Hematopoietic multipotent progenitor cell (in vitro differentiated cells): ENCODE measurements around the gene XRN2. TPM values are rescaled to one million over a fixed set of nuclear protein-coding genes. Genes with fewer than 3 reads are reported as not detected.
"Not testable (repeated sequence)": the region's sequence is repeated elsewhere in the genome, so short reads cannot be mapped to it uniquely, and the experiment has no call there.

Source experiments
- DNase-seq, 3 donors: peaks; one replicate each; pipeline ENCODE4 v3.0.0-alpha.2; 2011 to 2015; ENCODE audit warnings: low read depth in 2 of 3, low spot score in 2 of 3
- total RNA-seq: library from RNA; depleted of rRNA; stranded (reverse); fragments of >200 nt; gene quantifications from one replicate; pipeline ENCODE4 v1.2.3, GENCODE V29; 2012

Gene XRN2
- total RNA-seq, 1 donor, result 46.6 TPM

DNA sequence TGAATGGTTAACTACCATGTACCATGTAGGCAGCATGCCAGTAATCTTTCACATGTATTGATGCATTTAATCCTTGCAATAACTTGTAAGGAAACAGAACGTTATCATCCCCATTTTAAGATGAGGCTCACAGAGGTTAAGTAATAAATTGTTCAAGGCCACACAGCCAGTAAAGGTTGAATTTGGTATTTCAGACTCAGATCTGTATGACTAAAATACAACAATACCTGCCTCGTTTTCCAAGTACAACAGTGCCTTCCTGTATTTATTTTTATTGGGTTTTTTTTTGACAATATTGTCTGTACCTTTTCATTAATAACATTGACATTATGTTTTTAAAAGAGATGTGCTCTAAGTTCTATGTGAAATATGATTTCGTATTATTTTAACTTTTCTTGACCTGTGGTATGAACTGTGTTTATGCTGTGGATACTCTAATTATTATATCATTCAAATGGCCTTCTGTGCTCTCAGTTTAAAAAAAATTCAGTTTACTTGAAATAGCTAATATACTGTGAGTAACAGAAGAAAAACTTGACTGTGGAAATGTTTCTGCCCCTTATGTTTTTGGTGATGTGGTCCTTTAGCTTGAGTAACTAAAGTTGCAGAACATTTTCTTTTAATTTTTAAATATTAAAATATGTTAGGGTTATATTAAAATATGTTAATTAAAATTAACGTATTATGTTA is 39.7 kb downstream of the XRN2 start:
- no peak for DNase-seq

DNA sequence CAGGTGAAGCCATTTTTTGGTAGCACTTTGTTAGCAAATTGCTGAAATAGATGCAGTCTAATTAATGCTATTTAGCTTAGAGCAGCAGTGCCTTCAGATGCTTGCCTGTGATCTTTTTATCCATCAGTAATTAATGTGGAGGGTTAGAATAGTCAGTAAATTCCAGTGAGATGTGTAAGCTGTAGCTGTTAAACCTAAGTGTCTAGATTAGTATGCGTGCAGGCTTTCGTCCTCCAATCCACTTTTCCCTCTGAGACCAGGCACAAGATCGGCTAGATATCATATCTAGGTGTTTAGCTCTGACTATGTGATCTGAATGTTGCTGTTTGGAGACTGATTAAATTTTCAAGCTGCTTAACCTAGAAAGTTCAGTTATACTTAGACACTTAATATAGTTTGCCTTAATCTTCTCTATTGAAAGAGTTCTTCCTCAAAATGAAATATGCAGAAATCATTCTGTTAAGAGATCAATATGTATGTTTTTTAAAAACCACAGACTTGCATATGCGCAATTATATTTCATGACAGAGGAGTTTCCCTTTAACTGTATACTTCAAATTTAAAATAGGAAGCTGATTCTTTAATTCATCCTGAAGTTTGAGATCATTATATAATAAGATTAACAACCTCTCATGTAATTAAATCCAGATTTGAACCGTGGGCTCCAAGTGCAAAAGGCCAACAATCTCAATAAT is 41.2 kb downstream of the XRN2 start:
- DNase-seq, result no peak

- DNase-seq, result no peak
Measured at GRCh38 chr20:21344961-21345360, 41.8 kb downstream of the XRN2 start.

DNA sequence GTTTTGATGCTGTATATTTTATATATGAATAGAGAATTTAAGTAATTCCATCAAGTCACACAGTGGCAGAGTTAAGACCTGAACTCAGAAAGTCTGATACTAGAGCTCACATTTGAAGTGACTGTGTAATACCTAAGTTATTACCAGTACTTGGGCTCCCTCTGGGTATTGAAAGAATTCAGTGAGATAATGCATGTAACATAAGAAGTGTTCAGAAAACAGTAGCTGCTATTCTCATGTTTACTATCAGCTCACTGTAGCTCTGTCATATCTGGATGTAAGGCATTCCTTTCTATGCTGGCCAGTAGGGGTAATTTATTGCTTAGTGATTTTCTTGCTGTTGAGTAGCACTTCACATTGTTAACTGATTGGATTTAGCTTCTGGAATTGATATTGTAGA is 49.6 kb downstream of the XRN2 start:
- no peak for DNase-seq

DNA sequence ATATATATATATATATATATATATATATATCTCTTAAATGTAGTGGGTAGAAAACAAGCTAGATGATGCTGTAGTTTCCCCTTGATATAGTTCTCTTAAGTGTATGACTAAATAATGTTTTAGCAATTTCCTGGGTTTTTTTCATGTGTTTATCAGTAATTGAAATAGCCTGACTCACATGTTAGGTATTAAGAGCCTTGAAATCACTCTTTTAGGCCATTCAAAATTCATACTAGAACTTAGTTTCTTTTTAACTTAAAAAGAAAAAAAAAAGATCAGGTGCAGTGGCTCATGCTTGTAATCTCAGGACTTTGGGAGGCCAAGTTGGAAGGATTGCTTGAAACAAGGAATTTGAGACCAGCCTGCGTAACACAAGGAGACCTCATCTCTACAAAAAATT is 50.1 kb downstream of the XRN2 start:
- no peak for DNase-seq

DNA sequence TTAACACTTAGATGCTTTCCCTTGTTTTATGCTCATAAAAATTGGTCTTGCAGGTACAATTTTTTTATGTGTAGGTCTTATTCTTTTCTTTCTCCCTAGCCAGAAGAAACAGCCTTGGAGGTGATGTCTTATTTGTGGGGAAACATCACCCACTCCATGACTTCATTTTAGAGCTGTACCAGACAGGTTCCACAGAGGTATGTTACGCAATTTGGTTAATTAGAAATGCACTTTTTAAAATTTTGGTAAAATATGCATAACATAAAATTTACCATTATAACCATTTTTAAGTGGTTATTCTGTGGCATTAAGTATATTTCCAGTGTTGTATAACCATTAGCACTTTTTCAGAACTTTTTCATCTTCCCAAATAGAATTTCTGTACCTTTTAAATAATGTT is 52.9 kb downstream of the XRN2 start:
- DNase-seq, result no peak

GRCh38 chr20:21356386-21356785 is 53.3 kb downstream of the XRN2 start:
- DNase-seq, result no peak

- DNase-seq, result no peak
Measured at GRCh38 chr20:21357844-21358243, 54.7 kb downstream of the XRN2 start.

DNA sequence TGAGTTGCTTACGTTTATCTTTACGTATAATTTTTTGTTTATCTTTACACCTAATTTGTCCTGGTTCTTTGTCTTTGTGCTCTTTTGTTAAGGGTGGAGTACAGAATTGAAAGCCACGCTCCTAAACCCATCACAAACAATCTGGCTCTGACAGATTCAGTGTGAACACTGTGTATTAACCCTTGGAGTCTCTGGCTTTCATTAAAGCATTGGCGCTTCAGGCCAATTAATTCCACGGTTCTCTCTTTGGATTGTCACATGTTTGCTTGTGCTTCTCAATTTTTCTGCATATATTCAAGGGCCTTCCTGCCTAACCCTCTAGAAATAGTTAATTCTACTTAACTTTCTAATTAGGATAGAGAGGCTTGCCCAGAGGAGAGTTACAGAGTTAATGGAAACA is 55.6 kb downstream of the XRN2 start:
- no peak for DNase-seq

DNA sequence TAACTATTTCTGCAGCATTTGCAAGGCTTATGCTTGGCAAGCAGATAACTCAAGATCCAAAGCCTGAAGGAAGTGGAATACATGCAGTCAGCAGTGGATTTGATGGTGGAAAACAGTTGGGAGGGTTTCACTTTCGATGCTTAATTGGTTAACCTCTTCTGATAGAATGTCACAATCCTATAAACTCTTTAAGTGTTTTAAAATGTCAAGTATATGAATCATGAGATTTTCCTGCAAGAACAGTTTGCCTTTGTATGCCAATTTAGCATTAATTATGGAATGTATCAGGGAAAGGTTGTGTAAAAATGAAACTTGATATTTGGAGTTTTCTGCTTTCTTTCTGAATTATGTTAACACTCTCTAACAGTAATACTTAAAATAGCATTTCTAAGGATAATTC is 57.6 kb downstream of the XRN2 start:
- no peak for DNase-seq

GRCh38 chr20:21361266-21361665 is 58.1 kb downstream of the XRN2 start:
- peak in 1 of 3 donors; percentile 20 for DNase-seq

DNA sequence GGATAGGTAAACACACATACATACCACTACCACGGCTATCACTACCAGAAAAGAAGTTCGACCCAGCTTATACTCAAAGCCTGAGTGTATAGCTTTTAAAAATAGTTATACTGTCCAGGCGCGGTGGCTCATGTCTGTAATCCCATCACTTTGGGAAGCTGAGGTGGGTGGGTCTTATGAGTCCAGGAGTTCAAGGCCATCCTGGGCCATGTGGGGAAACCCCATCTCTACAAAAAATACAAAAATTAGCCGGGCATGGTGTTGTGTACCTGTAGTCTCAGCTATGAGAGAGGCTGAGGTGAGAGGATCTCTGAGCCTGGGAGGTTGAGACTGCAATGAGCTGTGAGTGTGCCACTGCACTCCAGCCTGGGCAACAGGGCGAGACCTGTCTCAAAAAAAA is 61.3 kb downstream of the XRN2 start:
- DNase-seq, result no peak

GRCh38 chr20:21365771-21366170 is 62.6 kb downstream of the XRN2 start:
- DNase-seq, result no peak

DNA sequence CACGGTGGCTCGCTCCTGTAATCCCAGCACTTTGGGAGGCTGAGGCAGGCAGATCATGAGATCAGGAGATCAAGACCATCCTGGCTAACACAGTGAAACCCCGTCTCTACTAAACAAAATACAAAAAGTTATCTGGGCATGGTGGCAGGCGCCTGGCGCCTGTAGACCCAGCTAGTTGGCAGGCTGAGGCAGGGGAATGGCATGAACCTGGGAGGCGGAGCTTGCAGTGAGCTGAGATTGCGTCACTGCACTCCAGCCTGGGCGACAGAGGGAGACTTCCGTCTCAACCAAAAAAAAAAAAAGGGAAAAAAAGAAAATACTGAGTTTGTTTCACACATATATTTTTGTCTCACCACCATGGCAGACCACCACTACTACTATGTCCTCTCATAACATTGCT is 63.1 kb downstream of the XRN2 start:
- not testable (repeated sequence) for DNase-seq

GRCh38 chr20:21368791-21369190 is 65.7 kb downstream of the XRN2 start:
- DNase-seq, result no peak

DNA sequence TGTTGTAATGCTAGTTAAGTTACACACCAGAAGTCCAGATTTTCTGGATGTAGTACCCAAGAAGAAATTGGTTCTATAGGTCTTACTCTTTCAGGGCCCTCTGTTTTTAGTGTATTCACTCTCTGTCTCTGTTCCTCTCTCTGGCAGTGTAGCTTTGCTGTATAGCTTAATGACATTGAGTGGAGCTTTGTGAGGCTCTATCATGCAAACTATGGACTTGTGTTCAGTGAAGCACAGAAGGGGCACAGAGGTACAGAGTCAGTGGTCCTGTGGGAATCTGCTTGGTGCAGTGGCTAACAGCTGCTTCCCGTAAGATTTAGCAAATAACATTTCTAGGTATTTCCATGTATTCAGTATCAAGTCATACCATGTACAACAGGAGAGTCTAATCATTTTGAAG is 68.1 kb downstream of the XRN2 start:
- DNase-seq, result no peak

- DNase-seq, result no peak
Measured at GRCh38 chr20:21372016-21372415, 68.9 kb downstream of the XRN2 start.

GRCh38 chr20:21373436-21373835 is 70.3 kb downstream of the XRN2 start:
- no peak for DNase-seq

GRCh38 chr20:21376626-21377025 is 73.5 kb downstream of the XRN2 start:
- DNase-seq, result no peak

DNA sequence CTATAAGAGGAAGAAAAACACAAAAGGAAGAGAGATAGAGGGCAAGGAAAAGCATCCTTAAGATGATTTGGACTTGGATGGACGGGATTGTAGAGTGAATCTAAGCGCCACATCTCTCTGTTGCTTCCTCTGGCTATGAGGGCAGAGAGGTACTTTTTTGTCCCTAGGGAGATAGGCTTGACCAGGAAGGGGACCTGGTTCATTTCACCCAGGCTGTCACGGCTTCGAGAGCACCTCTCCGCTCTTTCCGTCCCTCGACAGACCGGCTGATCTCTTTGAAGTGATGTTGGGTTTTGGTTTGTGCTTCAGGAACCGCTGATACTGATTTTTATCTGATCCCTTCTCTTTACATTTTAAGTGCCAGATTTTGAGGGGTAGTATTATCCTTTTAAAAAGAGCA is 74.6 kb downstream of the XRN2 start:
- DNase-seq, result no peak

- no peak for DNase-seq
Measured at GRCh38 chr20:21378259-21378658, 75.1 kb downstream of the XRN2 start.

DNA sequence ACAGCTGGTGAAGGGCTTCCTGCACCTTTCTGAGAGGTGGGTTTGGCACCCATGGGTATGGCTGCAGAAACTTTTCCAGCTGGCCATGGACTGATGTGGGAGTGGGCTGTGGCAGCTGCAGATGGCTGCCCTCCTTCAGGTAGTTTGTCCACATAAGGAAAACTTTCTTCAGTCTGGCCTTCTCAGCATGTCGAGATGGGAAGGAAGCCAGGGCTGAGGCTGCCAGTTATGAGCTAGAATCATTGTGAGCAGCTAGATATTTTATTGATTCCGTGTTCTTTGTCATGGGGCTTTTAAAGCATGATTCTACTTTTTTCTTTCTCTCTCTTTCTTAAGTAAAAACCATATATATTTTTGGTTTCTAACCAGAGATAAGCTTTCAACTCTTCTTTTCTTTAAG is 77.6 kb downstream of the XRN2 start:
- no peak for DNase-seq

- DNase-seq, result no peak
Measured at GRCh38 chr20:21381619-21382018, 78.5 kb downstream of the XRN2 start.
